ENCODE measurements around the gene ANKRD30A. TPM values are rescaled to one million over a fixed set of nuclear protein-coding genes. Genes with fewer than 3 reads are reported as not detected.
"Not testable (repeated sequence)": the region's sequence is repeated elsewhere in the genome, so short reads cannot be mapped to it uniquely, and the experiment has no call there.

ANKRD30A gene, protein sequence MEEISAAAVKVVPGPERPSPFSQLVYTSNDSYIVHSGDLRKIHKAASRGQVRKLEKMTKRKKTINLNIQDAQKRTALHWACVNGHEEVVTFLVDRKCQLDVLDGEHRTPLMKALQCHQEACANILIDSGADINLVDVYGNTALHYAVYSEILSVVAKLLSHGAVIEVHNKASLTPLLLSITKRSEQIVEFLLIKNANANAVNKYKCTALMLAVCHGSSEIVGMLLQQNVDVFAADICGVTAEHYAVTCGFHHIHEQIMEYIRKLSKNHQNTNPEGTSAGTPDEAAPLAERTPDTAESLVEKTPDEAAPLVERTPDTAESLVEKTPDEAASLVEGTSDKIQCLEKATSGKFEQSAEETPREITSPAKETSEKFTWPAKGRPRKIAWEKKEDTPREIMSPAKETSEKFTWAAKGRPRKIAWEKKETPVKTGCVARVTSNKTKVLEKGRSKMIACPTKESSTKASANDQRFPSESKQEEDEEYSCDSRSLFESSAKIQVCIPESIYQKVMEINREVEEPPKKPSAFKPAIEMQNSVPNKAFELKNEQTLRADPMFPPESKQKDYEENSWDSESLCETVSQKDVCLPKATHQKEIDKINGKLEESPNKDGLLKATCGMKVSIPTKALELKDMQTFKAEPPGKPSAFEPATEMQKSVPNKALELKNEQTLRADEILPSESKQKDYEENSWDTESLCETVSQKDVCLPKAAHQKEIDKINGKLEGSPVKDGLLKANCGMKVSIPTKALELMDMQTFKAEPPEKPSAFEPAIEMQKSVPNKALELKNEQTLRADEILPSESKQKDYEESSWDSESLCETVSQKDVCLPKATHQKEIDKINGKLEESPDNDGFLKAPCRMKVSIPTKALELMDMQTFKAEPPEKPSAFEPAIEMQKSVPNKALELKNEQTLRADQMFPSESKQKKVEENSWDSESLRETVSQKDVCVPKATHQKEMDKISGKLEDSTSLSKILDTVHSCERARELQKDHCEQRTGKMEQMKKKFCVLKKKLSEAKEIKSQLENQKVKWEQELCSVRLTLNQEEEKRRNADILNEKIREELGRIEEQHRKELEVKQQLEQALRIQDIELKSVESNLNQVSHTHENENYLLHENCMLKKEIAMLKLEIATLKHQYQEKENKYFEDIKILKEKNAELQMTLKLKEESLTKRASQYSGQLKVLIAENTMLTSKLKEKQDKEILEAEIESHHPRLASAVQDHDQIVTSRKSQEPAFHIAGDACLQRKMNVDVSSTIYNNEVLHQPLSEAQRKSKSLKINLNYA (N-terminal part only)
- total RNA-seq (2014; rRNA removed; shearing (Covaris generic)), result not detected in 2 replicates
- not detected in 2 replicates for polyA plus RNA-seq (2015; cell fraction: cytosol; rRNA removed)
- 0.04 TPM in 1 of 2 replicates, not detected in the other for polyA plus RNA-seq (2015; cell fraction: nucleus; rRNA removed)

- no peak for DNase-seq (ENCODE audit: low read depth)
Measured at GRCh38 chr10:37125191-37125732, at the start of gene ANKRD30A. Gene ANKRD30A (plus strand): TSS chr10:37125598. CDS start chr10:37125788, 190 bp downstream.

- DNase-seq (ENCODE audit: low read depth), result not testable (repeated sequence)
Measured at GRCh38 chr10:37076083-37076482, 49.3 kb upstream of the ANKRD30A start.

- no peak for DNase-seq (ENCODE audit: low read depth)
Measured at GRCh38 chr10:37095792-37096573, 29.4 kb upstream of the ANKRD30A start.

GRCh38 chr10:37101261-37101660 is 24.1 kb upstream of the ANKRD30A start:
- DNase-seq (ENCODE audit: low read depth), result no peak

GRCh38 chr10:37109000-37109399 is 16.4 kb upstream of the ANKRD30A start:
- DNase-seq (ENCODE audit: low read depth), result no peak

DNA sequence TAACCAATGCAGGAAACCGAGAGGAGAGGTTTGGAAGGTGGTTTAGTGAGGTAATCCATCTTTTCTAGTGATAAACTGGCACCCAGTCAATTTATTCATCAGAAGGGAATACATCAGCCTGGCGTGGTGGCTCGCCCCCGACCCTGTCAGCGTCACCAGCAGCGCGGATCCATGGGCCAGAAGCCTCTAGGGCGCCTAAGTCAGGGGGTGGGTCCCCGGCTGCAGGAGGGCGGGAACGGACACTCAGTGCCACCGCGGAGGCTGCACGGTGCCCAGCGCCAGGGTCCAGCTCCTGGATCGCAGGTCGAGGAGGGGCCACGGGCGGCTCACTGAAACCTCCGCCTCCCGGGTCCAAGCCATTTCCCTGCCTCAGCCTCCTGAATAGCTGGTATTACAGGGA is 866 bp upstream of the ANKRD30A start:
- DNase-seq (ENCODE audit: low read depth), result no peak

DNA sequence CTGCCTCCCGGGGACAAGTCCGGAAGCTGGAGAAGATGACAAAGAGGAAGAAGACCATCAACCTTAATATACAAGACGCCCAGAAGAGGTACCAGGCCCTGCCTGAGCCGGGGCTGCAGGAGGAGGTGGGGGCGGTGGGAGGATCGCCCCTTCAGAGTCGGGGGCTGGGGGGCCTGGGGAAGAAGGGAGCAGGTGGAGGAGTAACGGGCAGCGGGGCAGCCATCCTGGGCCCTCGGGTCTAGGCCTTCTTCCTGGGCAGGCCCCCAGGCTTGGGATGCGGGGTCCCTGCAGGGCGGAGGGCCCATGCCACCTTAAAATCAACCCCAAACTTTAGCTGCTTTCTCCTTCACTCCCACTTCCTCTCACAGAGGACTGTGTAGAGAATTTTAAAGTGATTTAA is 523 bp downstream of the ANKRD30A start:
- DNase-seq (ENCODE audit: low read depth), result no peak

GRCh38 chr10:37146443-37146842 is 21.0 kb downstream of the ANKRD30A start:
- DNase-seq (ENCODE audit: low read depth), result no peak

- DNase-seq (ENCODE audit: low read depth), result not testable (repeated sequence)
Measured at GRCh38 chr10:37162430-37162829, 37.0 kb downstream of the ANKRD30A start.

DNA sequence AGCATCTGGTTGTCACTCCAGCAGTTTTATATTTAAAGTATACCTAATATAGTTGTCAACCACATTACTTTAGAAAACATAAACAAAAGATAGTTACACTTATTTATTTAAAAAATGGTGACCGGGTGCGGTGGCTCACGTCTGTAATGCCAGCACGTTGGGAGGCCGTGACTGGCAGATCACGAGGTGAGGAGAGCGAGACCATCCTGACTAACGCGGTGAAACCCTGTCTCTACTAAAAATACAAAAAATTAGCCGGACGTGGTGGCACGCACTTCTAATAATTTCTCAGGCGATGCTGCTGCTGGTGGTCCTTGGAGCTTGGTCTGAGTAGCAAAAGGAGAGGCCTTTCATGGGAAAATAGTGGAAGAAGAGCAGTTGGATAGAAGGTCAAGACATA is 46.5 kb downstream of the ANKRD30A start:
- DNase-seq (ENCODE audit: low read depth), result not testable (repeated sequence)

GRCh38 chr10:37178296-37178695 is 52.9 kb downstream of the ANKRD30A start:
- DNase-seq (ENCODE audit: low read depth), result not testable (repeated sequence)

- DNase-seq (ENCODE audit: low read depth), result not testable (repeated sequence)
Measured at GRCh38 chr10:37182719-37183118, 57.3 kb downstream of the ANKRD30A start.

GRCh38 chr10:37206132-37206531 is 80.7 kb downstream of the ANKRD30A start:
- no peak for DNase-seq (ENCODE audit: low read depth)

DNA sequence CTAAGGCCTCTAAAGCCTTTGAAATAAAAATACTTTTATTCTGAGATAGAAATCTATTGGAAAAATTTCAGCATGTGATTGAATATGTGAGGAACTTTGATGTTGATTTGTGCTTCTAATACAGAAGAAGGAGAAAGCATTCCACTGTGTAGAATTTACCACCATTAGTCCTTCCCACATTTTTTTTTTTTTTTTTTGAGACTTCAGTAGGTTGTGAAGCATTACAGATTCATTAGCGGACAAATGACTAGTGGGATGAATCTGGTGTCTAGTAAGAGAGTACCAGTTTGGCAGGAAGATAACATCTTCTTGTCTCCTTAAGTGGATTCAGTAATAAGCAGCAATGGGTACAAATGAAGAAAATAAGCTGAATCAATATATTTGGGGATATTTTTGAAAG is 95.5 kb downstream of the ANKRD30A start:
- DNase-seq (ENCODE audit: low read depth), result no peak

DNA sequence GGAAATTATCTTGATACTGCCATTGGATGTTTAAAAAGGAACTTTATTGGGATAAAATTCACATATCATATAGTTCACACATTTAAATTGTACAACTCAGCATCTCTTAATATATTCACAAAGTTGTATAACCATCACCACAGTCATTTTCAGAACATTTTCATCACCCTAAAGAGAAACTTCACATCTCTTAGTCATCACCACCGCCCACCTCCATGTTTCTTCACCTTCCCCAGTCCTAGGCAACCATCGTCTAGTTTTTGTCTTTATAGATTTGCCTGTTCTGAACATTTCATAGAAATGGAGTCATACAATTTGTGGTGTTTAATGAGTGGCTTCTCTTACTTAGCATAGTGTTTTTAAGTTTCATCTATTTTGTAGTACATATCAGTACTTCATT is 96.6 kb downstream of the ANKRD30A start:
- DNase-seq (ENCODE audit: low read depth), result no peak

DNA sequence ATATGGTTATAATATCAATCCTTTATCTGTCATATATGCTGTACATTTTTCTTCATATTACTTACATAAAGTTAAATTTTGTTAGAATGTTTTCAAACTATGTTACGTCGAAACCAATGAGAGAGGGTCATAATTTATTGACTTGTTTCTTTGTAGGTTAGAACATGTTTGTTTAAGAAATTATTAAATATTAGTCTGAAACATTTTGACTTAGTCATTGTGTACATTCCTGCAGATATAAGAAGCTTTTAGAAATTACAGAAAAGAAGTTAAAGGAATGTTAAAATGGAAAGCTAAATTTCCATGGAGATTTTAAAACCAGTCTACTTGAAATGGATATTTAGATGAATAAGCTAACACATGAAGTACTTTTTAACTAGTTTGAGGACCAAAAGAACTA is 99.8 kb downstream of the ANKRD30A start:
- DNase-seq (ENCODE audit: low read depth), result no peak

GRCh38 chr10:37226524-37226923 is 101.1 kb downstream of the ANKRD30A start:
- no peak for DNase-seq (ENCODE audit: low read depth)

GRCh38 chr10:37234692-37235091 is 109.3 kb downstream of the ANKRD30A start:
- DNase-seq (ENCODE audit: low read depth), result no peak

- no peak for DNase-seq (ENCODE audit: low read depth)
Measured at GRCh38 chr10:37236093-37236492, 110.7 kb downstream of the ANKRD30A start.

DNA sequence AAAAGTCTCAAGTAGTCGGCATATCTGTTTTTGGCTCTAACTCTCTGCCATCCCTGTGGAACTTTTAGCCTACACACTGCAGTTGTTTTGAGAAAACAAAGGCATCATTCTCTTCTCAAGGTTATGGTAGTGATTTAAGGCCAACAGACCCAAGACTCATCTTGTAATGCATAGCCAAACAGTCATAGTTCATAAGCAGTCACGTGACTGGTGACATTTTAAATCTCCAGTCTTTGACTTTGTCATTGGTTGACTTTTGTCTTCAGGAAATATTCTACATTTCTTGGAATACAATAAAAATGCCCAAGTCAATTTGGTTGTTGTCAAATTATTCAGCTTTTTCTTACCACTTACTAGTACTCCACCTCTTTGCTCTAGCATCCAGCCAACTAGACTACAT is 114.8 kb downstream of the ANKRD30A start:
- no peak for DNase-seq (ENCODE audit: low read depth)
